Measurements from ENCODE around the gene CC2D1A.
A peak's percentile ranks its signal among the peaks of the same experiment; 100 is the strongest.

The CC2D1A gene

DNA sequence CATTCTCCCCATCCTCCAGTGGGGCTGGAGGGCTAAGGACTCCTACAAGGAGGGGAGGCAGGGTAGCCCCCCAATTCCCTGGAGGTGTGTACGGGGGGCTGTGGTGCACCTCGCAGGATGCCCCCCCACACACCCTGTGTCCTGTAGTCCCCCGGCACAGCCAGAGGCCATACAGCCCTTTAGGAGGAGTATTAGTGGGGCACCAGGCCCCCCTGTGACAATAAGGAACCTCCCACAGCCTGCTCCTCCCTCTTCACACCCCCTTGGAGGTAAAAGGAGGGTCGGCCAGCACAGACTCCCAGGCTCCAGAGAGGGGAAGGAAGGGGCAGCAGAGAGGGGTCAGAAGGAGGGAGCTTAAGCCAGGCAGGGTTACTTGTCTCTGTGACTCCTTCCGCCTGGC, 29.2 kb upstream of the CC2D1A start, which contains the start of gene NANOS3:
Gene NANOS3 (plus strand): TSS at position 301 of the 400 bp plus-strand sequence. CDS start 115 bp downstream, outside the sequence.
- no peak for DNase-seq (ENCODE audit: low spot score)
- FAIRE-seq, result no peak

DNA sequence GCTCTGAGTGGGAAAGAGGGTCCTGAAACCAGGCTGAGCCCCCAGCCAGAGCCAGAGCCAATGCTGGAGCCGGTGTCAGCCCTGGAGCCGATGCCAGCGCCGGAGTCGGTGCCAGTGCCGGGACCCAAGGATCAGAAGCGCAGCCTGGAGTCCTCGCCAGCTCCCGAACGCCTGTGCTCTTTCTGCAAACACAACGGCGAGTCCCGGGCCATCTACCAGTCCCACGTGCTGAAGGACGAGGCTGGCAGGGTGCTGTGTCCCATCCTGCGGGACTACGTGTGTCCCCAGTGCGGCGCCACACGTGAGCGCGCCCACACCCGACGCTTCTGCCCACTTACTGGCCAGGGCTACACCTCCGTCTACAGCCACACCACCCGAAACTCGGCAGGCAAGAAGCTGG, 28.7 kb upstream of the CC2D1A start:
- FAIRE-seq, result no peak
- no peak for DNase-seq (ENCODE audit: low spot score)

DNA sequence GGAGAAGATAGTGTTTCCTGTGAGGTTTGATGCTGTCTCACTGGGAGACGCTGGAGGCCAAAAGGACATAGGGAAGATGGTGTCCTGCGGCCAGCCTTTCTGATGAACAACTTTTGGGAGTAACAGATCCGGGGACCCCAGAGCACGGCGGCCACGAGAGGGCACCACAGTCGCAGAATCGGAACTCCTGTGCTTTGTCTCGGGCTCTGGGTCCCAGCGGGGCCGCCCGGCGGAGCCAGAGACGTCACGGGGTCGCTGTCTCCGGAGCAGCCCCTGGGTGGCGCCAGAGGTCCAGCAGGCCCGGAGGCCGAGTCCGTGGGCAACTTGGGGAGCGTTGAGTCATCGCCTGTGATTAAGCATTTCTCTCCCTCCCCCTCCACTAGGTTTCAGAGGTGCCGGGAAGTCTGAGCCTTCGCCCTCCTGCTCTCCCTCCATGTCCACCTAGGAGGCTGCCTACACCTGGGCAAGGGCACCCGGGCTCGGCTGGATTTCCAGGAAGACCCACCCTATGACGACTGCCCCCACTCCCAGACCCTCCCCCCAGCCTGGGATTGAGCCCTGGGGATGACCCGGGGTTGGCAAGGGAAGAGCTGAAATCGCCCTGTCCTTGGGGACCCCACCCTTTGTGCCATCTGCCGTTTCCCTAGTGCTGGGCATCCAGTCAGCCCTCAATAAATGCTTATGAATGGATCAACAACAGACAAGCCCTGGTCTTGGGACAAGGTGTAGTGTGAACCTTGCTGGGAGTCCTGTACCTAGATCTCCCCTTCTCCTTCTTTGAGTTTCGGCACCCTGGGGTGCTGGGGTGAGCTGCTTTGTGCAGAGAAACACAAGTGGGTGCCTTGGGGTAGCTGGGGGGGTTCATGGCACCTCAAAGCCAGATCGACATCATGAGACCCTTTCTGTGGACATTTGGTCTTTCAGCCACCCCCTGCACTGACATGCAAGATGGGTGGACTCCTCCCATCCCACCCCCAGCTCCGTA, 25.6 kb upstream of the CC2D1A start:
- peak; percentile 93 for DNase-seq (ENCODE audit: low spot score)
- no peak for FAIRE-seq

DNA sequence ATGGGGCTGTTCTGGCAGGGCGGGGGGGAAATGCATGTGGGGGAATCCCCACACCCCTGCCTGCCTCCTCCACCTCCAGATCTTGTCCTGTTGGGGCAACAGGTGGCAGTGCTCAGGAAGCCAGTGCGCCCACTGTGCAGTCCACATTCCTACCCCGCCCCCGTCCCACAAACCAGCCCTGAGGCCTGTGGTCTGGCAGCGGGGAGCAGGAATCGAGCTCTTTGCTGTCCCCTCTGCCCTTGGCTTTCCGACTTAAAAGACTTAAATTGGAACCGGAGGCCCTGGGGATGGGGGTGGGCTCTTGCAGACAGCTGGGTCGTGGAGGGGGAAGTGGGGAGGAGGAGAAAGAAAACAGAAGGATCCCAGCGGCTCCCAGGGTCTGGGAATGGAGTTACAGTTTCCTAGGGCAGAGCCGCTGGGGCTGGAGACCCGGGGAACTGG, 24.7 kb upstream of the CC2D1A start:
- DNase-seq (ENCODE audit: low spot score) (peak; percentile 33), FAIRE-seq (no peak)

DNA sequence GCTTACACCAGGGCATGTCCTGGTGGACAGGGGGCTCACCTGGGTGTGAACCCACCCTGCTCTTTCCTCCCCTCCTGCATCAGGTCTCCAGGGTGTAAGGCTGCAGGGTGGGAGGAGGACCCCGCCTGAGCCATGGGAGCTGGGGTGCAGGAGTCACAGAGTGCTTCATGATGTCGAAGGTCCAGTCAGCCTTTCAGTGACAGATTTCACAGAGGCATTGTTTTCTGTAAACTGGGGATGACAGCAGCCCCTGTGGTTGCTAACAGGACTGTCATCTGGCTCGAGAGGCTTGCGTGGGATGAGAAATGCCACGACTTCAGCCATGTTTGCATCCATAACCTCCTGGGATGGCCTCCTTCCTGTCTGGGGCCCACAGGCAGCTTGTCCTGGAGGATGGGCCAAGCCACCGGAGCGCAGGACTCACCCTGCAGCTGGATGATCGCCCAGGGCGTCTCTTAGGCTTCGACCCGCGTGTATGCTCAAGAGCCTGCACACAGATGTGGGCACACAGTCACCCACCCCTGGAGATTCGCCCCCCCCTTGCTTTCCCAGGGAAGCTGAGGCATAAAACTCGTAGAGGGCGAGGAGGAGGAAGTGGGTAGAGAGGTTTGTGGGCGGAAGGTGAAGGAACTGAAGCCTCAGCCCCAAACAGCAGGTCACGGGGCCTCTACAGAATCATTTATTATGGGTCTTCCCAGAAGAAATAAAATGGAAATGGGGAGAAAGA, 24.1 kb upstream of the CC2D1A start:
- DNase-seq (ENCODE audit: low spot score), result peak; percentile 40
- no peak for FAIRE-seq

DNA sequence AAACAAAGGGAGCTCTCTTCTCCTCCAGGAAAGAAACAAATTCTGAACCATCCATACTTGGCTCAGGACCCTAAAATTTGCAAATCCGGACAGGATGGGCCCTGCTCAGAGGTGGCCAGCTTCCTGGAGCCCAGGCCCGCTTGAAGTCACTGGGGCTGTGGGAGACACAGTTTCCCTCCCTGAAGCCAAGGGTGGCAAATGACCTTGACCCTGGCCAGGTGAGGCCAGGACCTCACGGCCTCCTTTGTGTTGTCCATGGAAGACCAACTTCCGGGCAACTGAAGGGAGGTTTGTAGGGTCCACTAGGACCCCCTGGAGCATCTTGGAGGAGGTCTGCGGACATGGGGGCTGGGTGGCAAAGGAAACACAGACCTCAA, 23.6 kb upstream of the CC2D1A start:
- FAIRE-seq (no peak), DNase-seq (ENCODE audit: low spot score) (no peak)

DNA sequence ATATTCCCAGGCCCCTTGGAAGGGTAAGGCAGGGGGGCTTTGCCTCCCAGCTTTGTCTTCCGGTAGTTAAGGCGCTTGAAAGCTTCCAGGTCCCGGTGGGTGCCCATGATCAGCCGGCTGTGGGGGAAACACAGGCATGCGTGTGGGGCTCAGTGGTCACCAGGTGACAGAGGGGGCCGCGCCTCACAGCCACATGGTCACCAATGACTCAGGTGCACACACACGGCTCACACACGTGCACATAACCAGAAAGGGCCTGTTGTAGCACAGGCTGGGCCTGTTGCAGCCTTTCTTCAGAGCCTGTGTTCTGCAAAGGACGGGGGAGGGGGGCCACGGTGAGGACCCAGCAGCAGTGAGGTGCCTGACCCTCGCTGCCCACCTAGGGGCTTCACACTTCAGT, 23.2 kb upstream of the CC2D1A start:
- FAIRE-seq (no peak), DNase-seq (ENCODE audit: low spot score) (no peak)

DNA sequence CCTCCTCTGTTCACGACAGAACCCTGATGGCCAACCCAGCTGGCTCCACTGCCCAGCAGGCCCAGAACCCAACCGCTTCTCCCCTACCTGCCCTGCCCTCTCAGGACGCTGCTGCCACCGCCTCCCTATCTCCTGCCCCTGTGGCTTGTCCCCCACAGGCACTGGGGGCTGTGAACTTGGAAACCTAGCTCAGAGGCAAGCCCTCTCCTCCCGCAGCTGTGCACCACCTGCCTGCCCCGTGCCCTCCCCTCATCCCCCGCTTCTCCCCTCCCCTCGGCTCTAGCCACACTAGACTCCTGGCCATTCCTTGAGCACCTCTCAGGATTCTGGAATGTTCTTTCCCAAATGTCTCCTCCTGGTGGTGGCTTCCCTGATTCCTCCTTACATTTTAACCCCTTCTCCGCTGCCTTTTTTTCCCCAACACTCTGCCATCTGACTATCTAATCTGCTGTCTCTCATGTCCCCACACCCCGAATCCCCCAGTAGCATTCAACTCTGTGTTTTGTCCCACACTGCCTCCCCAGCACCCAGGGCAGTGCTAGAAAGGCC, 22.4 kb upstream of the CC2D1A start:
- no peak for FAIRE-seq

DNA sequence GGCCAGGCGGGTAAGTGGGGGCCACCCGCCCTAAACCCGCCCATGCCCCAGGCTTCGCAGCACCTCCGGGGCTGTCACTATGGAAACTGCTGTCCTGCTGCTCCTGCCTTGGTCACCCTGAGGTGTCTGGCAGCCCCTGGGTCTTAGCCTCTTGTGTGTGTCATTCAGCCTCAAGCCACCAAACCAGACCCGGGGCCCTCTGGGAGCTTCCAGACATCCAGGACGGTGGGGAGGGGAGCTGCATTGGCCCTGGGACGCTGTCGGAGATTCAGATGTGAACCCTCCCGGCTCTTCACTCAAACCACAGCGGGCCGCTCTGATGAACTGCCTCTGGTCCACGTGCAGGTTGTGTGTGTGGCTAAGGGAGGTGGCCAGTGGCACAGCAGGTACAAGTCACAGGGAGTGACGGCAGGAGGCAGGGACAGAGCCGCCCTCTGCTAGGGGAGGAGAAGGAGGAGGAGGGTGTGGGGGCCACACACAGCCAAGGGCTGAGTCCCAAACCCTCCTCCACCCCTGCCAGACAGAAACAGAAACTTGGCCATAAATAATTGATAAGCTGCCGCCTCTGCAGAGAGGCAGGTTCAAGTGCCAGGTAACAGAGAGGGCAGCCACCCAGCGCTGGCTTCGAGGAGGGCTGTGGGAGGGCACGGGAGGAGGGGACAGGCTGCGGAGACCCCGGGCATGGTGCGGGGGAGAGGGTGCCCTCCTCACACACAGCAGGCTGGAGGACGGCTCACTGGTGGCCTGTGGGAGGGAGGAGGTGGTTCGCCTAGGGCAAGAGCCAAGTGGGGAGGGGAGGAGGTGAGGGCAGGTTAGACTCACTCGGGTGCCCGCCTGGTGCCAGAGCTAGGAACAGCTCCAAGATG, 21.0 kb upstream of the CC2D1A start:
- FAIRE-seq, result no peak
- DNase-seq (ENCODE audit: low spot score), result no peak

More for the DNA sequence above, 22.4 kb upstream of the CC2D1A start:
- DNase-seq (ENCODE audit: low spot score), result no peak

DNA sequence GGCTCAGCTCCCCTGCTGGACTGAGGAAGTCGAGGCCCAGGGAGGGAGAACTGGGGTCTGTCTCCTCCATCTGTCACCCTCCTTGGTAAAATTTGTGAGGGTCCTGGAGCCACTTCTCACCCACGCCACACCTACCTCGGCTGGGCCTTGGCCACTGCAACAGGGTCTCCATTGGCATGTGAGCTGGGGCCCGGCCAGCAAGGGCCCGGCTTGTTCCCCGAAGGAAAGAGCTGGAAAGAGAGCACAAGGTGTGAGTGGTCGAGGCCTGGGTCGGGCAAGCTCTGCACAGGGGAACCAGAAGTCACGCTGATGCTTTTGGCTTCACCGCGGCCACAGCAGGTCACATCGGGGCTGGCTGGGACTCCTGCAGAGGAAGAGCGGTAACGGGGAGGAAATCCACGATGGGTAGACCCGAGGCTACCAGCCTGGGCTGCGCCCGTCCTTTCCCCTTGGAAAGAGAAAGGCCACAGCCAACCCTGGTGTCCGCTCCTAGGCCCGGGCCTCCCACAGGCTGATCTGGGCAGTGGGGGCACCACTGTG, 20.1 kb upstream of the CC2D1A start:
- FAIRE-seq (no peak), DNase-seq (ENCODE audit: low spot score) (no peak)

DNA sequence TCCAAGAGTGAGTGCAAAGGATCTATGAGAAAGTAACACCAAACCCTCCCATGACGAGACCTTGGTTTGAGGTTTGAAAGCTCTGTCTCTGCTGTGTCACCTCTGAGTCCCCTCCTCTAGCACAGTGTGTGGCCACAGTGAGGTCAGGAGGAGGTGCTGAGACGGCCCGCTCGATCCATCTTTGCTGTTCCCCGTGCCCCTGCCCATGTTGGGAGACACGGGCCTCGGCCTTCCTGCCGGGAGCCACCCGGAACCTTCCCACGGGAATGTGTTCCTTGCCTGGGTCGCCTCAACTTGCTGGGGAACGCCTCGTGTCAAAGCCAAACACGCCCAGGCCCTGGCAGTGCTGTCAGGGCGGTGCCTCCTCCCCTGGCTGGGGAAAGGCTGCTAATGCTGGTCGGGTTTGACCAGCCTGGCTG, 19.0 kb upstream of the CC2D1A start:
- no peak for DNase-seq (ENCODE audit: low spot score)
- FAIRE-seq, result no peak

DNA sequence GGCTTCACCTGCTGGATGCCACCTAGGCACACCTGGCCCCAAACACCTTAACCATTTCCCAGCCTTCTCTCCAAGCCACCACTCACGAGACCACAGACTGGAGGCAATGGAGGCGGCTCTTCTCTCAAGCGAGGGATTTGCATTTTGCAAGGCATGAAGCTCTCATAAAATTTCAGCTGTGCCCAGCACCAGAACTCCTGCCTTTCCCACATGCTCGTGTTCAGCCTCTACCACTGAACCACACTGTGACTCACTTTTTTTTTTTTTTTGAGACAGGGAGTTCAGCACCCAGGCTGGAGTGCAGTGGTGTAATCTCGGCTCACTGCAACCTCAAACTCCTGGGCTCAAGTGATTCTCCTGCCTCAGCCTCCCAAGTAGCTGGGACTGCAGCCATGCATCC, 18.5 kb upstream of the CC2D1A start:
- FAIRE-seq (no peak), DNase-seq (ENCODE audit: low spot score) (no peak)

DNA sequence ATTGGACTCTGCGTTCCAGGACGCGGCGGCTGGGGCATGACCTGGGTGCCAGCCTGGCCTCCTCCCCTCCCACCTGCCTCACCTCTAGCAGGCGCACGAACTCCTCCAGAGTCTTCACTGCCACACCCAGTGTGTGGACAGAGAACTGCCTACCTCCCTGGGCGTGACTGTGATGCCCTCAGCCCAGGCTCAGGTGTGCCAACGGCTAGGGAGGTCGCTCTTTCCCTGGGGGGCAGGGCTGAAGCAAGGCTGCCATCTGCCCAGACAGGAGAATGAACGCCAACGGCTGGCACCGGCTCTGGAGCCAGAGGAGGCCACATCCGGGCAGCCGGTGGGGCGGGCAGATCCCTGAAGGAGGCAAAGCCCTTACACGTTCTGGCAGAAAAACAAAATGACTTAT, 17.7 kb upstream of the CC2D1A start:
- FAIRE-seq (no peak), DNase-seq (ENCODE audit: low spot score) (no peak)

DNA sequence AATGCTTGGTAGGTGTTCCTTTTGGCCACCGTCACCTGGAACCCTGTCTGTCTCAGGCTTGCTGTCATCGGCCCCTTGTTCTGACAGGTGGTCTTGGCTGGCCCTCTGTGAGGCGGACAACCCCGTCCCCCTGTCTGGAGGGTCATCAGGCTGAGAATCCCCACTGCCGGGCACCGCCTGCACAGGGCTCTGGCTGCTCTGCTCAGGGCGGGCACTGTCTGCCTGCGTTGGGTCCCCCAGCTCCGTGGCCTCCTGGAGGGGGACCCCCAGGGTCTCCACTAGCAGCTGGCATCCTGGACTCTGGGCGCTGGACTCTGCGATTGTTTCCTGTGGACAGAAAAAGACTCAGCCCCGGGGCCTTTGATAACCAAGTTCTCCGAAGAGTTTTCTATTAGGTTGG, 15.9 kb upstream of the CC2D1A start:
- FAIRE-seq (no peak), DNase-seq (ENCODE audit: low spot score) (no peak)

DNA sequence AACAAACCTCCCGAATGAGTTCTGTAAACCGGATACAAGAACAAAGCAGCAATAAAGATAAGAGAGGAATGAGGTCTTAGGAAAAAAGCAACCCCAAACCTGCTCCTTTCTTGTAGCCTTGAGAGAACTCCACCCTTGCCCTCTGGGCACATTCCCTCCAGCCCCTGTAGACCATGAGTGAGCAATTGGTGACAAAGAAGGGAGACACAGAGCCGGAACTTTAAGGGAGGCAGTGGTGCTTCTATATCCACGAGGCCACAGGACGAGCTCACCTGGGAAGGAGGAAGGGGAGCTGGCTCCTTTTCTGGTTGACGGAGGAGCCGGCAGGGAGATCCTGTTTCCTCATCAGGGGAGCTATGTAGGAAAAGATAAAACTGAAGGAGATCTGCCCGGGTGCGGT, 13.1 kb upstream of the CC2D1A start:
- DNase-seq (ENCODE audit: low spot score) (no peak), FAIRE-seq (no peak)

DNA sequence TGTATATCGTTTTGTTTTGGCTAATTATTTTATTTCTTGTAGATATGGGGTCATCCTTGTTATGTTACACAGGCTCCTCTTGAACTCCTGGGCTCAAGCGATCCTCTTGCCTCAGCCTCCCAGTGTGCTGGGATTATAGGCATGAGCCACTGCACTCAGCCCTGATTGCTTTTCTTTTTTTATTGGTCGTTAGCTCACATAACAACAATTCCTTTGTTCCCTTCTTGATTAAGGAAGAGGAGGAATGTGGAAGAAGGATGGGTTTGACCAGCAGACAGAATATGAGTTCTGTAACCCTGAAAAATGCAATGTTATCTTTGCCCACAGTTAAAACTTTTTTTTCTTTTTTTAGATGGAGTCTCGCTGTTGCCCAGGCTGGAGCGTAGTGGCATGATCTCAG, 11.4 kb upstream of the CC2D1A start:
- DNase-seq (ENCODE audit: low spot score) (no peak), FAIRE-seq (no peak)

DNA sequence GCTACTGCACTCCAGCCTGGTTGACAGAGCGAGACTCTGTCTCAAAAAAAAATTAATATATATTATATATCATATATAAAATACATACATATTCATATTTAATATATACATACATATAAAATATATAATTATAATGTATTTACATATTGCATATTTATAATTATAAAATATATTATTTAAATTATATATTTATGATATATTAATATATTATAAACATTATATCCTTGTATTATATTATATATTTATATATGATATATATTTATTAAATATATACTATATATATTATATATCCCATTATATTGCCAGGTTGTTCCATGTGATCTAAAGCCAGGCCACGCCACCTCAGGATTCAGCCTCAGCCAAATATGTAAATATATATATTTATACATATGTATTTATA, 9.8 kb upstream of the CC2D1A start:
- DNase-seq (ENCODE audit: low spot score) (no peak), FAIRE-seq (no peak)

DNA sequence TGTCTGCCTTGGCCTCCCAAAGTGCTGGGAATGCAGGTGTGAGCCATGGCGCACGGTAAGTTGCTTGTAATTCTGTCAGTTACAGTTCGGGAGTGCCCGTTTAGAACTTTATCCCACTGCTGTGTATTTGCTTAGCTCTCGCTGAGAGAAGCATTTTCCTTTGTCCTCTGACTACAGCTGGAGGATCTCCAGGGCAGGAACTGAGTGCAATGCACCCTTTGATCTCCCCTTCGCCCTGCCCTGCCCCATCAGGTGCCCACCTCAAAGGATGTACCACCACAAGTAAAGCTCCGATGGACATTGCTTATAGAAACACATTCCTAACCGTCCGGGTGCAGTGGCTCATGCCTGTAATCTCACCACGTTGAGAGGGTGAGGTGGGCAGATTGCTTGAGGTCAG, 6.6 kb upstream of the CC2D1A start:
- FAIRE-seq, result no peak
- DNase-seq (ENCODE audit: low spot score), result no peak

DNA sequence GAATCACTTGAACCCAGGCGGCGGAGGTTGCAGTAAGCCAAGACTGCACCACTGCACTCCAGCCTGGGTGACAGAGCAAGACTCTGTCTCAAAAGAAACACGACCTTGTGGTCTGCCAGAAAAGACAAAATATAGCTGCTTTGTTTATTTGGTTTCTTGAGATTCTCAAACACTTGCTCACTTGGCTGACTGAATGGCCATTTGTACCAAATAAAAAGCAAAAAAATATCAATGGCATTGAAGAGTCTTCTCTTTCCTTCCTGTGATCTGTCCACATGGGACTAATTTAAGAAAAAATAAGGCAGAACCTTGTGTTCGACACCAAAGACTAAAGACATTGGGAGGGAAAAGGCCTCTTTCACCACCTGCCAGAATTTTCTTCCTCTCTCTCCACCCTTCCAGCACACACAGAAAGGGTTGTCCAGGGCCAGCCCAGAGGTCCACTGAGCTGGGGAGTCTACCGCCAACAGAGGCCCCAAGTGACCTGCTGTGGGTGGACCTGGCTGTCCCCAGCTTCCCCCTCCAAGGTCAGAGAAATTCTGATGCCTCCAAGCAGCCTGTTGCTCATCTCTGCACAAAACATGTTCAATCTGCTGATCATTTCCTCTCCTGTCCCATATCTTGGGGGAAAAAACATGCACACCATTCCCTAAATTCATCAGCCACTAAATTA, 6.0 kb upstream of the CC2D1A start:
- FAIRE-seq (no peak), DNase-seq (ENCODE audit: low spot score) (no peak)

DNA sequence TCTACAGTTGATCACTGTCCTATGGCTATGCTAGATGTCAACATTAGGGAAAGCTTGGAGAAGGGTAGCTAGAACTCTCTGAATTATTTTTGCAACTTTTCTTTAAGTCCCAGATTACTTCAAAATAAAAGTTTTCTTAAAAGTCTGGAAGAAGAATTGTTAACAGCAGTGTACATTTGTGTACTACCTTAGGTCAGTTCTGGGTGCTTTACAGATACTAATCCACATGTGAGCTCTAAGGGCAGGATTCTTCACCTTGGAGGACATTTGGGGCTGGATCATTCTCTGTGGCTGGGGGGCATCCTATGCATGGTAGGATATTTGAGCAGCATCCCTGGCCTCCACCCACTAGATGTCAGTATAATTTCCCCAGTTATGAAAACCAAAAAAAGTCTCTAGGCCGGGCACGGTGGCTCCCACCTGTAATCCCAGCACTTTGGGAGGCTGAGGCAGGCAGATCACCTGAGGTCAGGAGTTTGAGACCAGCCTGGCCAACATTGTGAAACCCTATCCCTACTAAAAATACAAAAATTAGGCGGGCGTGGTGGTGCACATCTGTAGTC, 2.9 kb upstream of the CC2D1A start:
- DNase-seq (ENCODE audit: low spot score), result no peak

More for the DNA sequence above, 2.9 kb upstream of the CC2D1A start:
- FAIRE-seq, result no peak
